Gastroesophageal sphincter (tissue), 4 donors: ENCODE results near the gene ABCG1. TPM values are rescaled to one million over a fixed set of nuclear protein-coding genes. Genes with fewer than 3 reads are reported as not detected.

ENCODE experiments used
- ATAC-seq: fragments of 150-250 bp; one replicate; pipeline ENCODE4 v1.9.1; 2016; ENCODE audit warnings: mild to moderate bottlenecking, moderate library complexity
- H3K27ac ChIP-seq, 4 donors: fragments of 200-600 bp; sonication (generic) in 3 of 4; 1 replicate in 3 of 4; 2 replicates in 1 of 4; pipeline ENCODE4 v1.5.1; 2016 to 2019
- H3K27me3 ChIP-seq: fragments of 200-600 bp; sonication (generic); one replicate; pipeline ENCODE4 v1.5.1; 2019
- H3K36me3 ChIP-seq, 2 donors: fragments of 200-600 bp; sonication (generic); one replicate each; pipeline ENCODE4 v1.5.1; 2019; ENCODE audit warnings: control low read depth in 1 of 2
- H3K4me1 ChIP-seq, 3 donors: fragments of 200-600 bp; sonication (generic); 1 replicate in 2 of 3; 2 replicates in 1 of 3; pipeline ENCODE4 v1.5.1; 2016 to 2019; ENCODE audit warnings: control low read depth in 2 of 3
- H3K4me3 ChIP-seq, 2 donors: fragments of 200-600 bp; sonication (generic); one replicate each; pipeline ENCODE4 v1.5.1; 2019; ENCODE audit warnings: mild to moderate bottlenecking in 1 of 2, moderate library complexity in 1 of 2
- H3K9me3 ChIP-seq, 3 donors: fragments of 200-600 bp; sonication (generic); one replicate each; pipeline ENCODE4 v1.5.1; 2017 to 2019; ENCODE audit warnings: control low read depth in 2 of 3
- CTCF ChIP-seq, 4 experiments: fragments of 200-600 bp in 2 of 4; fragments of 450-650 bp in 2 of 4; sonication (generic) in 1 of 4; IDR thresholded peaks; one replicate each; pipeline ENCODE4 v1.5.1; 2017 to 2019; ENCODE audit warnings: antibody characterized with exemption in 4 of 4, mild to moderate bottlenecking in 2 of 4, moderate library complexity in 2 of 4
- EP300 ChIP-seq: sonication (generic); formaldehyde crosslinking; IDR thresholded peaks from one replicate; pipeline ENCODE4 v1.6.1; 2017; ENCODE audit warnings: antibody characterized with exemption, mild to moderate bottlenecking
- POLR2A ChIP-seq, 2 donors: fragments of 450-650 bp; IDR thresholded peaks; one replicate each; pipeline ENCODE4 v1.6.1; 2017; ENCODE audit warnings: antibody characterized with exemption in 2 of 2, mild to moderate bottlenecking in 2 of 2, moderate library complexity in 1 of 2
- POLR2AphosphoS5 ChIP-seq: sonication (generic); formaldehyde crosslinking; IDR thresholded peaks from one replicate; pipeline ENCODE4 v1.6.1; 2017; ENCODE audit warnings: antibody characterized with exemption
- WGBS, 2 donors: methylation state at CpG; one replicate each; pipeline ENCODE4 v1.1.5; 2018; ENCODE audit warnings: low coverage in 1 of 2; 5-methylcytosine and 5-hydroxymethylcytosine counted together
- total RNA-seq, 4 donors: library from RNA; depleted of rRNA; stranded (reverse); fragments of >200 nt; gene quantifications; one replicate each; pipeline ENCODE4 v1.1.0, GENCODE V29; 2016

The ABCG1 gene
- total RNA-seq, 4 donors from 2014 or later: 15.9 to 21.8 (median 18.0) TPM

- no peaks in the 10 kb centered on the region for H3K36me3 ChIP-seq
- ATAC-seq: no peak
- 83 to 85% methylated on average over 8 to 11 of the region's 12 CpGs for WGBS, 2 donors
- no peaks in the 10 kb centered on the region for H3K27me3 ChIP-seq
- H3K9me3 ChIP-seq: no peaks in the 10 kb centered on the region
- no peak overlapping the region for H3K4me3 ChIP-seq
- no peak for TF ChIP-seq CTCF (IDR thresholded peaks at IDR 0.05)
- no peak for TF ChIP-seq EP300
- TF ChIP-seq POLR2A (IDR thresholded peaks at IDR 0.05): no peak
- no peak for TF ChIP-seq POLR2AphosphoS5
- H3K27ac ChIP-seq: no peak overlapping the region
- peaks cover 9 to 54% (median 17%) of the 10 kb centered on the region in 3 donors for H3K4me1 ChIP-seq
These were observed 19.4 kb downstream of the ABCG1 start for GRCh38 chr21:42238185-42238934.

- Histone ChIP-seq H3K4me3 (no peak overlapping the region), H3K27me3 (no peaks in the 10 kb centered on the region), H3K27ac (no peak overlapping the region), H3K36me3 (no peaks in the 10 kb centered on the region), H3K4me1 (peaks cover 0 to 42% (median 6%) of the 10 kb centered on the region in 3 donors), H3K9me3 (no peaks in the 10 kb centered on the region)
- TF ChIP-seq EP300: no peak
- 91 to 100% methylated on average over 1 to 5 of the region's 8 CpGs for WGBS, 2 donors
- ATAC-seq: no peak
These were observed 20.6 kb downstream of the ABCG1 start for GRCh38 chr21:42239556-42239955.

GRCh38 chr21:42239973-42240372 is 21.0 kb downstream of the ABCG1 start:
- Histone ChIP-seq H3K4me1 (peaks cover 0 to 40% (median 4%) of the 10 kb centered on the region in 3 donors), H3K36me3 (no peaks in the 10 kb centered on the region), H3K4me3 (no peak overlapping the region), H3K27me3 (no peaks in the 10 kb centered on the region), H3K27ac (no peak overlapping the region), H3K9me3 (no peaks in the 10 kb centered on the region)
- TF ChIP-seq EP300 (no peak), POLR2A (IDR thresholded peaks at IDR 0.05) (no peak), POLR2AphosphoS5 (no peak), CTCF (IDR thresholded peaks at IDR 0.05) (no peak)
- ATAC-seq: no peak
- WGBS, 2 donors: no CpG with 5 or more reads among the region's 8 CpGs

DNA sequence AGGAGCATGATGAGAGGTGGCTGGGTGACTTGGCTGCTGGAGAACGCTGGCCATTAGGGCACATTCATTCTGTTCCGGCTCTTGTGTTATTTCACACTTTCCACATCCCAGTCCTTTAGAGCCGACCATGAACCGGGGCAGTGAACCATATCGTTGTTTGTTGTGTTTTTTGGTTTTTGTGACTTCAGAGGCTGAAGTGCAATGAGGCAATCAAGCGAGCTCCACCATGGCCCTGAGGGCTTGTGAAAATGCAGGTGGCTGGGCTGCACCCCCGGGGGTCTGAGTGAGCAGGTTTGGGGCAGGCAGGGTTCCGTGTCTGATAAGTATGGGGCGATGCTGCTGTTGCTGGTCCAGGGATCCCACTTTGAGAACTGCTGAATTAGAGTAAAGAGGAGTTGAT is 23.7 kb downstream of the ABCG1 start:
- no peak for TF ChIP-seq POLR2A (IDR thresholded peaks at IDR 0.05)
- no peak for TF ChIP-seq CTCF (IDR thresholded peaks at IDR 0.05)
- TF ChIP-seq POLR2AphosphoS5: no peak
- no peak for TF ChIP-seq EP300
- H3K27me3 ChIP-seq: no peaks in the 10 kb centered on the region
- no peaks in the 10 kb centered on the region for H3K36me3 ChIP-seq
- 91 to 98% methylated on average over 5 to 9 of the region's 9 CpGs for WGBS, 2 donors
- no peak overlapping the region for H3K27ac ChIP-seq
- H3K9me3 ChIP-seq: no peaks in the 10 kb centered on the region
- H3K4me3 ChIP-seq: no peak overlapping the region
- no peak for ATAC-seq
- peaks cover 0 to 24% (median 5%) of the 10 kb centered on the region in 3 donors for H3K4me1 ChIP-seq

DNA sequence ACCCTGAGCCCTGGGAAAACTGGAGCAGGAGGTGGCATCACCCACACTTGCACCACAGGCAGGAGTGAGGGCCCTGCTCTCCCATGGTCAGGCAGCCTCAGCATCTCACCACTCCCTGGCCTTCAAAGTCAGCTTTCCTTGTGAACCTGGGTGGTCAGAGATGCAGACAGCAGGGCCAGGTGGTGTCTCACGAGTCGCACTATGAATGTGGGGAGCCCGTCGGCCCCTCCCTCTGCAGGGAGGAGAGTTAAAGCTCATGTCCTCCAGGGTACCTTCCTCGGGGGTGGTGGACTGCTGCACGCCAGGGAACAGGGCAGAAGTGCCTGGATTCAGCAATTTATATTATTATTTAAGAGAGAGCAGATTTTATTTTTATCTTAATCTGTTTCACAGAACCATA is 24.1 kb downstream of the ABCG1 start:
- TF ChIP-seq POLR2A (IDR thresholded peaks at IDR 0.05) (no peak), EP300 (no peak), POLR2AphosphoS5 (no peak), CTCF (IDR thresholded peaks at IDR 0.05) (no peak)
- no peak overlapping the region for H3K27ac ChIP-seq
- peaks cover 0 to 20% (median 5%) of the 10 kb centered on the region in 3 donors for H3K4me1 ChIP-seq
- no peaks in the 10 kb centered on the region for H3K36me3 ChIP-seq
- H3K27me3 ChIP-seq: no peaks in the 10 kb centered on the region
- 90 to 100% methylated on average over 2 of the region's 6 CpGs for WGBS, 2 donors
- ATAC-seq: no peak
- no peaks in the 10 kb centered on the region for H3K9me3 ChIP-seq
- H3K4me3 ChIP-seq: no peak overlapping the region
